Measurements from ENCODE around the gene FOXP1. TPM values are rescaled to one million over a fixed set of nuclear protein-coding genes. Genes with fewer than 3 reads are reported as not detected.

FOXP1 gene
- total RNA-seq, 1 donor, result 55.7 TPM

DNA sequence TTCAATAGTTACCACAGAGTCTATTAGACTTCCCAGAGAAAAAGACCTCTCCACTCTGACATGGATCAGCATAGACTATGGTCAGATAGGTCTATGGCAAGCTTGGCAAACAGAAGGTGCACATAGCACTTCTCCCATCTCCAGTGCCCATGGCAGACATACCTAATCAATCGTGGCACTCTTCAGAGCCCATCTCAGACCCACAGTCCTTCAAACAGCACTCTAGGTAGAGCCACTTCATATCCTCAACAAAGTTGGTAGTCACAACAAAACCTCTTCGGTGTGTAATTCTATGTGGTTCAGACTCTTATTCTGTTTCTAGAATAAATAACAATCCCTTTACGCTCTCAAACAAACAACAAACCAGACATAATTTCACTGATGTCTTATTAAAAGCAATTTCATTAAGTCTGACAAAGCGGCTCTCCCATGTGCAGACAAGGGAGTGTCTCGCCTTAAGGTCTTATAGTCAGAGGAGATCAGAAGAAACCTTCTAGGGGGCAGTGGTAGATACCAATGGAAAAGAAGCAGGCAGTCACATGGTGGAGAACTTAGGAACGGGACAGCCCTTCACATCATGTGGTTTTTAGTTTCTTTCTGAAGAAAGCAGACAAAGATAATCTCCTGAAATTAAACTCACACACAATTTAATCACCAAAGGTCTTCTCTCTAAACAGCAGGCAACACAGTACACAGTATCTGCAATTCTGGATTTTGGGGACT, 483.4 kb downstream of the FOXP1 start:
- TF ChIP-seq, protein P1, sequence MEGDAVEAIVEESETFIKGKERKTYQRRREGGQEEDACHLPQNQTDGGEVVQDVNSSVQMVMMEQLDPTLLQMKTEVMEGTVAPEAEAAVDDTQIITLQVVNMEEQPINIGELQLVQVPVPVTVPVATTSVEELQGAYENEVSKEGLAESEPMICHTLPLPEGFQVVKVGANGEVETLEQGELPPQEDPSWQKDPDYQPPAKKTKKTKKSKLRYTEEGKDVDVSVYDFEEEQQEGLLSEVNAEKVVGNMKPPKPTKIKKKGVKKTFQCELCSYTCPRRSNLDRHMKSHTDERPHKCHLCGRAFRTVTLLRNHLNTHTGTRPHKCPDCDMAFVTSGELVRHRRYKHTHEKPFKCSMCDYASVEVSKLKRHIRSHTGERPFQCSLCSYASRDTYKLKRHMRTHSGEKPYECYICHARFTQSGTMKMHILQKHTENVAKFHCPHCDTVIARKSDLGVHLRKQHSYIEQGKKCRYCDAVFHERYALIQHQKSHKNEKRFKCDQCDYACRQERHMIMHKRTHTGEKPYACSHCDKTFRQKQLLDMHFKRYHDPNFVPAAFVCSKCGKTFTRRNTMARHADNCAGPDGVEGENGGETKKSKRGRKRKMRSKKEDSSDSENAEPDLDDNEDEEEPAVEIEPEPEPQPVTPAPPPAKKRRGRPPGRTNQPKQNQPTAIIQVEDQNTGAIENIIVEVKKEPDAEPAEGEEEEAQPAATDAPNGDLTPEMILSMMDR (IDR thresholded peaks at IDR 0.05; ENCODE audit: insufficient read depth, low read depth, low read length), result no peak
- H3K4me3 ChIP-seq (ENCODE audit: low read depth, low read length), result no peak overlapping the region
- no peak for DNase-seq (ENCODE audit: low read depth)

DNA sequence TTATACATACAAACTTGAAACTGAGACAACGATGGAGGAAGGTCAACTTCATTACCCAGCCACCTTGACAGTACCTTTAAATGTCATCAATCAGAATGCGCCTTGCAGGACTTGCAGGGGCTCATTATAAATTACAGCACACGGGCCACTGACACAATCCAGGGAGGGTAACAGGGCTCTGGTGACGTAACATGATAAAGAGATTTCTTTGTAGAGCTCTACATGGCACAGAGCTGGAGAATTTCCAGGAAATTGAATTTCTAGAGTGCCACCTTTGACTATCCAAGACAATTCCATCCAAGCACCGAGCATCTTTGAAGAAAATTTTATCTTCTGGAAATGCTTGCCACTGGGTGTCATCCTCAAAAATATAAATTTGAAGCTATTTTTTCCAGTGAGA, 486.0 kb downstream of the FOXP1 start:
- DNase-seq (ENCODE audit: low read depth), result no peak
- H3K4me3 ChIP-seq (ENCODE audit: low read depth, low read length), result no peak overlapping the region
- TF ChIP-seq, protein P1 (IDR thresholded peaks at IDR 0.05; ENCODE audit: insufficient read depth, low read depth, low read length), result no peak

DNA sequence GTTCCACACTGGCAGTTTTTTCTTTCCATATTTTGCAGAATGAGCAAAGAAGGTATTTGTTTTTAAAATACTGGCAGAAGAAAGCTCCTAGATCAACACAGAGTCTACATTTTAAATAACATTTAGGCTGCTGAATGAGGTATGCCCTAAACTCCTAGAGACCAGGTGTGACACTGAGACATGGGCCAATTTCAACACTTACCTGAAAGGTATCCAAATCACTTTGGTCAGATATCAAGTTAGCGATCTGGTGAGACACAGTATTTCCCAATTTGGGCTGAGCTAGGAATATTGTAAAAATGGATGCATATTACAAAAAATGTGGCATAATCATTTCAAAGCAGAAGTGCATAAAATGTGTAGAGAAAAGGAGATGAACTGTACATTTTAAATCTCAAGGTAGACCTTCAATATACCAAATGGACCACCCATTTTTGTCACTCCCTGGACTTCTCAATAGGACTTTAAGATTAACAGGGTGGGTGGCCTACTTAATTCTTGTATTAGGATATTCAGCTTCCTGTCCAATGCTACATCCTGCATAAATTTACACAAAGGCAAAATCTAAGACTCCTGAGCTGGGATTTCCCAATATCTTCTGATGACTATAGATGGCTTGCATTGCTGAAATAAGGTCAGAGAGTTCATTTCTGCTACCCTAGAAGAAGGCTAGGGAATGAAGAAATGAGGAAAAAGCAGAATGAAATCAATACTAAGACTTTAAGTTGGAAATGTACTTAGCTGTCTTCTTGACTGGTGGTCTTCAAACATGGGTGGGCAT, 487.8 kb downstream of the FOXP1 start:
- DNase-seq (ENCODE audit: low read depth), result no peak
- TF ChIP-seq, protein P1 (IDR thresholded peaks at IDR 0.05; ENCODE audit: insufficient read depth, low read depth, low read length), result no peak
- no peak overlapping the region for H3K4me3 ChIP-seq (ENCODE audit: low read depth, low read length)

DNA sequence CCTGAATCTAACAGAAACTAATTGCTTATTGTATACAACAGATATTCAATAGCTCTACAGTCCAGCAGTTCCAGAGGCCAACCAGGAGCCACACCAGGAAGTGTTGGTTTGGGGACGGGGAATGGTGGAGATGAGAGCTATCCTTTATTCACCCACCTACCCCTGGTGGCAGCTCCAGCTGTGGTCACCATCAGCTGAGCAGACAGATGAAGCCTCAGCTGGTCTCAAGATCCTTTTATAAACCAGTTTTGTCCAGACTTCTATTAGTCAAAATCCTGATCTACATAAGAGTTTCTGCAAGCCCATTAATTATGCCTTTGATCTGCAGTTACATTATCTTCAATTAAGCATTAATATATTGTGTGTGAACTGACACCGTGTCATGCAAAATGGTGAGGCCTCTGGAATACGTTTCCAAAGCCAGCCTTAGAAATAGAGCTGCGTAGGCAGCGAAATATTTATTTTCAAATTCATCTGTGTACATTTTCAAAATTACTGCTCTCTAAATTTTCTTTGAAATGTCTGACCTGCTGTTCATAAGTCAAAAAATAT, 488.8 kb downstream of the FOXP1 start:
- no peak overlapping the region for H3K4me3 ChIP-seq (ENCODE audit: low read depth, low read length)
- DNase-seq (ENCODE audit: low read depth), result no peak
- TF ChIP-seq, protein P1 (IDR thresholded peaks at IDR 0.05; ENCODE audit: insufficient read depth, low read depth, low read length), result no peak

DNA sequence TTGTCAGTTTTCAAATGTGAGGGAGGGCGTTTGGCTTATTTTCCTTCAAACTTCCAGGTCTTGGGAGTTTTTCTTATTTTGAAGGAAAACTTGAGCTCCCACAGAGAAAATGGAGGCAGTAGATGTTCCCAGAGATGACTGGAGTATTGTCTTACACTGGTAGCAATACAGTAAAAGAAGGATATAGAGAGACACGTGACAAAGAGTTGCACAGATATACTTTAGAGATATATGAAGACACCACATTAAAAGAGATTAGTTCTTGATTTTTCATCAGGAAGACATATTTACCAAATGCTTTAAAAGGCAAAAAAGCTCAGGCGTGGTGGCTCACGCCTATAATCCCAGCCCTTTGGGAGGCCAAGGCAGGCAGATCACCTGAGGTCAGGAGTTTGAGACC, 490.9 kb downstream of the FOXP1 start:
- TF ChIP-seq, protein P1 (IDR thresholded peaks at IDR 0.05; ENCODE audit: insufficient read depth, low read depth, low read length), result no peak
- no peak for DNase-seq (ENCODE audit: low read depth)
- H3K4me3 ChIP-seq (ENCODE audit: low read depth, low read length), result no peak overlapping the region

DNA sequence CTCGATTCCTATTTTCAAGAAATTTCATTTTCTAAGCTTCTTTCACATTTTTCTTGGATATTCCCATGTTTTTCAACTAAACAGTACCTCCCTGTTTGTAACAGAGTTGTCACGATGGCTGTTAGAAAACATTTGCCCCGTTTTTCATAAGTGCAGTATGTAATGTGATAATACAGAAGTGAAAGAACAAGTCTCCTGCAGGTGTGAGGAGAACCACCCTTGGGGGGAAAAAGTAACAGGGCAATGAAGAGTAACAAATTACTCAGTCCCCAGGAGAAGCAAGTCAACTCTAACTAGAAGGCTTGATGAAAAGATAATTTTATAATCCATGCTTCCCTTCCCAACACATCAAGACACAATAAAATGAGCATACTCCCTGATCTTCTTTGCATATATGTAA, 493.3 kb downstream of the FOXP1 start:
- DNase-seq (ENCODE audit: low read depth), result no peak
- H3K4me3 ChIP-seq (ENCODE audit: low read depth, low read length), result no peak overlapping the region
- TF ChIP-seq, protein P1 (IDR thresholded peaks at IDR 0.05; ENCODE audit: insufficient read depth, low read depth, low read length), result no peak
